GM23338 (cell line): ENCODE results near the gene CGB3.

Experiments
- CREB1 ChIP-seq: fragments of 250-450 bp; sonication (Bioruptor Pico); IDR thresholded peaks from 2 replicates; pipeline ENCODE4 v1.5.0; 2020; ENCODE audit warnings: low read depth, mild to moderate bottlenecking, moderate library complexity
- CTCF ChIP-seq, 2 experiments: fragments of 200-600 bp in 1 of 2; sonication (generic) in 1 of 2; conservative IDR thresholded peaks; 2 replicates each; pipeline versions ENCODE4 v1.5.1 to v1.6.1; 2016 to 2017; ENCODE audit warnings: antibody characterized with exemption in 2 of 2, low read depth in 2 of 2, mild to moderate bottlenecking in 2 of 2, moderate library complexity in 1 of 2
- ETS1 ChIP-seq: IDR thresholded peaks from 2 replicates; pipeline ENCODE4 v1.6.1; 2016; ENCODE audit warnings: antibody characterized with exemption
- EZH2 ChIP-seq: fragments of 200-600 bp; sonication (generic); IDR thresholded peaks from one replicate; pipeline ENCODE4 v1.8.0; 2017; ENCODE audit warnings: antibody characterized with exemption, mild to moderate bottlenecking, low read depth; ENCODE audit not compliant: unreplicated experiment
- EZH2phosphoT487 ChIP-seq: fragments of 200-600 bp; sonication (generic); IDR thresholded peaks from one replicate; pipeline ENCODE4 v1.8.1; 2018; ENCODE audit warnings: antibody characterized with exemption; ENCODE audit not compliant: unreplicated experiment
- NANOG ChIP-seq: IDR thresholded peaks from 2 replicates; pipeline ENCODE4 v1.6.1; 2016; ENCODE audit warnings: antibody characterized with exemption, borderline replicate concordance
- POLR2AphosphoS5 ChIP-seq: IDR thresholded peaks from 2 replicates; pipeline ENCODE4 v1.6.1; 2016; ENCODE audit warnings: antibody characterized with exemption, low read depth
- REST ChIP-seq: IDR thresholded peaks from one replicate; pipeline ENCODE4 v1.6.1; 2018; ENCODE audit warnings: antibody characterized with exemption; ENCODE audit not compliant: unreplicated experiment
- STAT1 ChIP-seq: IDR thresholded peaks from one replicate; pipeline ENCODE4 v1.6.1; 2016; ENCODE audit warnings: antibody characterized with exemption; ENCODE audit not compliant: unreplicated experiment
- ZNF114 ChIP-seq: fragments of 250-450 bp; sonication (Bioruptor Pico); IDR thresholded peaks from 2 replicates; pipeline ENCODE4 v1.5.0; 2020; ENCODE audit warnings: mild to moderate bottlenecking, moderate library complexity
- ZNF462 ChIP-seq: fragments of 250-450 bp; sonication (Bioruptor Pico); IDR thresholded peaks from 2 replicates; pipeline ENCODE4 v1.5.0; 2020; ENCODE audit warnings: mild to moderate bottlenecking, moderate library complexity

GRCh38 chr19:48985711-48986110, 38.4 kb downstream of the CGB3 start:
- no peak for TF ChIP-seq CTCF (conservative IDR thresholded peaks at IDR 0.05; ENCODE audit: low read depth in 2 of 2)
- no peak for TF ChIP-seq EZH2phosphoT487
- no peak for TF ChIP-seq POLR2AphosphoS5
- no peak for TF ChIP-seq EZH2
- no peak for TF ChIP-seq CREB1 (CRISPR knock-in tag)
- no peak for TF ChIP-seq REST
- no peak for TF ChIP-seq ZNF462 (CRISPR knock-in tag)
- TF ChIP-seq ETS1, result no peak
- TF ChIP-seq STAT1, result no peak
- TF ChIP-seq ZNF114 (CRISPR knock-in tag), result no peak
- no peak for TF ChIP-seq NANOG
